Body of pancreas (tissue), 4 donors: ENCODE measurements around the gene C10orf90. TPM values are rescaled to one million over a fixed set of nuclear protein-coding genes. Genes with fewer than 3 reads are reported as not detected.

Experiments used
- ATAC-seq: fragments of 150-250 bp; one replicate; pipeline ENCODE4 v1.9.1; 2016
- DNase-seq, 4 donors: peaks; one replicate each; pipeline ENCODE4 v3.0.0-alpha.2; 2019
- H3K27ac ChIP-seq, 4 donors: fragments of 200-600 bp; sonication (generic); 1 replicate in 3 of 4; 2 replicates in 1 of 4; pipeline versions ENCODE4 v1.5.1 to v1.6.1; 2016 to 2019; ENCODE audit warnings: mild to moderate bottlenecking in 1 of 4, mixed read lengths in 1 of 4, moderate library complexity in 1 of 4
- H3K27me3 ChIP-seq, 2 donors: fragments of 200-600 bp; sonication (generic); one replicate each; pipeline ENCODE4 v1.6.0; 2016; ENCODE audit warnings: mild to moderate bottlenecking in 1 of 2
- H3K36me3 ChIP-seq, 2 donors: fragments of 200-600 bp; sonication (generic); replicated peaks in 1 of 2; 2 replicates each; pipeline ENCODE4 v1.5.1; 2016; ENCODE audit warnings: low read depth in 2 of 2; ENCODE audit not compliant: insufficient read depth in 1 of 2
- H3K4me1 ChIP-seq: fragments of 200-600 bp; sonication (generic); one replicate; pipeline ENCODE4 v1.6.0; 2016
- H3K4me3 ChIP-seq, 2 donors: fragments of 200-600 bp; sonication (generic); 1 replicate in 1 of 2; 2 replicates in 1 of 2; pipeline ENCODE4 v1.5.1; 2016 to 2019
- H3K9me3 ChIP-seq, 3 donors: fragments of 200-600 bp; sonication (generic); 1 replicate in 2 of 3; 2 replicates in 1 of 3; pipeline ENCODE4 v1.5.1; 2016
- POLR2A ChIP-seq, 3 donors: fragments of 450-650 bp; IDR thresholded peaks; one replicate each; pipeline ENCODE4 v1.6.1; 2016; ENCODE audit warnings: antibody characterized with exemption in 3 of 3, mild to moderate bottlenecking in 2 of 3
- WGBS, 2 donors: methylation state at CpG; one replicate each; pipeline ENCODE4 v1.1.5; 2017; 5-methylcytosine and 5-hydroxymethylcytosine counted together
- intact Hi-C: fragments of 100-400 bp; cut with DNase I; formaldehyde crosslinking; loops from one replicate; pipeline ENCODE4 v1.15.1; 2023
- total RNA-seq, 2 donors: library from RNA; depleted of rRNA; stranded (reverse); fragments of >200 nt; gene quantifications; one replicate each; pipeline ENCODE4 v1.1.0, GENCODE V29; 2016
- TF ChIP-seq, protein P1 (sequence below), 7 experiments: fragments of 450-650 bp in 4 of 7; fragments of 200-600 bp in 3 of 7; sonication (generic) in 3 of 7; IDR thresholded peaks; one replicate each; pipeline ENCODE4 v1.5.1; 2016 to 2019; ENCODE audit warnings: antibody characterized with exemption in 7 of 7

C10orf90 gene
- total RNA-seq, 2 donors from 2014 or later: not detected

DNA sequence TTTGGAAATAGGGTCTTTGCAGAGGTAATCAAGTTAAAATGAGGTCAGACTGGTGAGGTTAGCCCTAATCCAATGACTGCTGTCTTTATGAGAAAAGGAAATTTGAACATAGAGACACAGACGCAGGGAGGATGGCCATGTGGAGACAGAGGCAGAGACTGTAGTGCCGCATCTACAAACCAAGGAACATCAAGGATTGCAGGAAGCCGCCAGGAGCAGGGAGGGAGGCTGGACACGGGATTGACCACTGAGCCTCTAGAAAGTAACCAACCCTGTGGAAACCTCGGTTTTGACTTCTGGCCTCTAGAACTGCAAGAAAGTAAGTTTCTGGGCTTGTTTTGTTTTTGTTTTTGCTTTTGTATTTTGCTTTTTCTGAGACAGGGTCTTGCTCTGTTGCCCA is 213.9 kb downstream of the C10orf90 start:
- H3K4me1 ChIP-seq: no peaks in the 10 kb centered on the region
- no peaks in the 10 kb centered on the region for H3K36me3 ChIP-seq
- no peak overlapping the region for H3K27ac ChIP-seq
- H3K27me3 ChIP-seq: no peaks in the 10 kb centered on the region
- TF ChIP-seq, protein P1, sequence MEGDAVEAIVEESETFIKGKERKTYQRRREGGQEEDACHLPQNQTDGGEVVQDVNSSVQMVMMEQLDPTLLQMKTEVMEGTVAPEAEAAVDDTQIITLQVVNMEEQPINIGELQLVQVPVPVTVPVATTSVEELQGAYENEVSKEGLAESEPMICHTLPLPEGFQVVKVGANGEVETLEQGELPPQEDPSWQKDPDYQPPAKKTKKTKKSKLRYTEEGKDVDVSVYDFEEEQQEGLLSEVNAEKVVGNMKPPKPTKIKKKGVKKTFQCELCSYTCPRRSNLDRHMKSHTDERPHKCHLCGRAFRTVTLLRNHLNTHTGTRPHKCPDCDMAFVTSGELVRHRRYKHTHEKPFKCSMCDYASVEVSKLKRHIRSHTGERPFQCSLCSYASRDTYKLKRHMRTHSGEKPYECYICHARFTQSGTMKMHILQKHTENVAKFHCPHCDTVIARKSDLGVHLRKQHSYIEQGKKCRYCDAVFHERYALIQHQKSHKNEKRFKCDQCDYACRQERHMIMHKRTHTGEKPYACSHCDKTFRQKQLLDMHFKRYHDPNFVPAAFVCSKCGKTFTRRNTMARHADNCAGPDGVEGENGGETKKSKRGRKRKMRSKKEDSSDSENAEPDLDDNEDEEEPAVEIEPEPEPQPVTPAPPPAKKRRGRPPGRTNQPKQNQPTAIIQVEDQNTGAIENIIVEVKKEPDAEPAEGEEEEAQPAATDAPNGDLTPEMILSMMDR (IDR thresholded peaks at IDR 0.05): no peak
- no peak for TF ChIP-seq POLR2A (IDR thresholded peaks at IDR 0.05)
- ATAC-seq (no peak), DNase-seq (no peak)
- H3K4me3 ChIP-seq: no peak overlapping the region
- intact Hi-C loops: no loop called here
- WGBS, 2 donors: 84 to 91% methylated on average over 5 of the region's 5 CpGs
- no peaks in the 10 kb centered on the region for H3K9me3 ChIP-seq

DNA sequence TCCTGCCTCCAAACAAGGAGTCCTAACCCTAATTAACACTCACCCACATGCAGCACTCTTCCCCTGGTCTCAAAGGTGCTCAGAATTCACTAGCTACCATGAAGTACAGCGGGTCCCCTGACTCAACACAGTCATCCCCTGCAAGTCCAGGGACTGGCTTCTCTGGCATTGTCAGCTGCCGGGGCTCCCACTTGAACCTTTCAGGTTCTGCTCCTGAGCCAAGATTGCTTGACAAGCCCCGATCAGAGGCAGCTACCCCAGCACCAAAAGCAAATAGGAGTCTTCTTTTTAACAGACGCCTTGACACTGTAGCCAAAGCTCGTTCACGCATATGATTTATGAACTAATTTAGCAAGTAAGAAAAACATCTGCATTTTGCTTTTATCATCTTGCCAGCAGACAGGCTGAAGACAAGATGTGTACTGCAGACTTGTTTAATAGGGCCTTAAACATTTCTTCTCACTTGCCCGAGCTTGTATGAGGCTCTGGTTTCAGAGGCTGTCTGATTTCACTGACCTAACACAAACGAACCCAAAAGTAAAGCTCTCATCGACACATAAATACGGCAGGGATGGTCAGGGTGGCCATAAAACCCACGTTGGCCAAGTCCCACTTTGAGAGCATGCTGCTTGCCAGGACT is 214.6 kb downstream of the C10orf90 start:
- no peaks in the 10 kb centered on the region for H3K27me3 ChIP-seq
- 57 to 69% methylated on average over 11 of the region's 11 CpGs for WGBS, 2 donors
- no peak for TF ChIP-seq POLR2A (IDR thresholded peaks at IDR 0.05)
- H3K4me3 ChIP-seq: no peak overlapping the region
- H3K36me3 ChIP-seq: no peaks in the 10 kb centered on the region
- no peak for ATAC-seq
- no peaks in the 10 kb centered on the region for H3K4me1 ChIP-seq
- intact Hi-C loops: no loop called here
- DNase-seq: no peak
- no peaks in the 10 kb centered on the region for H3K9me3 ChIP-seq
- no peak overlapping the region for H3K27ac ChIP-seq

DNA sequence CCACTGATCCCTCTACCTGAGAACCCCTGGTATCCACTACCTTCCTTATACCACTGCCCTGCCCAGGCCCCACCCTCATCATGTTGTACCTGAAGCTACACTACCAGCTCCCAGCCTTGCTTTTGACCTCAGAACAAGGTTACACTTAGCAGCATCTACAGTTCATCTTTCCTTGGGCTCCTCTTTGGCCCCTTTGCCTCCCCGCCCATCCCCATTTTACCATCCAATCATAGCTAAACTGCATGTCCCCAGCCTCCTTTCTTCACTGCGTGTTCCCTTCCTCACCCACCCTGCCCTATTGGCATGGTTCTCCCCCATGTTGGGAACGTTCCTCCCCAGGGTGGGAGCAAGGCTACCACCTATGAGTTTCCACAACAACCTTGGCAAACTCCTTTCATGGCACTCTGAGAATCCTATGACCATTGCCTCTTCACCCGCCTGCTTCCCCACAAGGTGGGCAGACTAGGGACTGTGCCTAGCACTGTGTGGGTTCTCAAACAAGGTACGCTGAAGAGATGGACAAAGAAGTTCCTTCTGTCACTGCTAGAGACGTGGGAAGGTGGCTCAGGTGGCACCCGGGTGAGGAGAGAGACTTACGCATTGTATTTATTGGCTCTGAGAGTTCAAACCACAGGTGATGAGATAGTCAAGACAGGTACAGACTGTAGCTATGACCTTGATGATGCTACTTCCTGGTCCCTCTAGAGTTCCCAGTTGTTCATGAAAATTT is 215.3 kb downstream of the C10orf90 start:
- Histone ChIP-seq H3K27ac (no peak overlapping the region), H3K4me3 (no peak overlapping the region), H3K27me3 (no peaks in the 10 kb centered on the region), H3K4me1 (no peaks in the 10 kb centered on the region), H3K9me3 (no peaks in the 10 kb centered on the region), H3K36me3 (no peaks in the 10 kb centered on the region)
- DNase-seq (no peak), ATAC-seq (no peak)
- WGBS, 2 donors: 81 to 85% methylated on average over 8 of the region's 8 CpGs
- TF ChIP-seq POLR2A (IDR thresholded peaks at IDR 0.05): no peak
- TF ChIP-seq, protein P1 (IDR thresholded peaks at IDR 0.05): no peak
- intact Hi-C loops: no loop called here

DNA sequence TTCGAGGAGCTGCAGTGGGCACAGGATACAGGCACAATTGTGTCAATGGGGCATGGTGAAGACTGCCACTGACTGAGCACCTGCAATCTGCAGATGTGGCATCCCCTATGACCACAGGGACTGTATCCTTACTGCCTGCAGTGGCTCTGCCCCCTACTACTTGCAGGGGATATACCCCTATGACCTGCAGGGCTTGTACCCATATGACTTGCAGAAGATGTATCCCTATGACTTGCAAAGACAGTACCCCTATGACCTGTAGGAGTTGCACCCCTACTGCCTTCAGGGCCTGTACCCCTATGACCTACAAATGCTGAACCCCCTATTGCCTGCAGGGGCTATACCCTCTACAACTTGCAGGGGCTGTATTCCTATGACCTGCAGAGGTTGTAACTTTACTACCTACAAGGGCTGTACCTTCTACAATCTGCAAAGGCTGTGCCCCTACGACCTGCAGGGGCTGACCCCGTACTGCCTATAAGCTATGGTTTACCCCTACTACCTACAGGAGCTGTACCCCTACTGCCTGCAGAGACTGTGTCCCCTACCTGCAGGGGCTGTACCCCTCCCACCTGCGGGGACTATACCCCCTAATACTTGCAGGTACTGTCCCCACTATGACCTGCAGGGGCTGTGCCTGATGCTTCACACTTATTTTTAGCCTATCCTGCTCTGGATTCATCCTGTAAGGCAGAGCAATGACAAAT is 216.3 kb downstream of the C10orf90 start:
- no peak for ATAC-seq
- Histone ChIP-seq H3K4me1 (no peaks in the 10 kb centered on the region), H3K4me3 (no peak overlapping the region), H3K36me3 (no peaks in the 10 kb centered on the region), H3K27ac (no peak overlapping the region), H3K27me3 (no peaks in the 10 kb centered on the region), H3K9me3 (no peaks in the 10 kb centered on the region)
- no peak for DNase-seq
- no peak for TF ChIP-seq POLR2A (IDR thresholded peaks at IDR 0.05)
- TF ChIP-seq, protein P1 (IDR thresholded peaks at IDR 0.05): no peak
- intact Hi-C loops: no loop called here
- WGBS, 2 donors: 66 to 73% methylated on average over 4 of the region's 4 CpGs

DNA sequence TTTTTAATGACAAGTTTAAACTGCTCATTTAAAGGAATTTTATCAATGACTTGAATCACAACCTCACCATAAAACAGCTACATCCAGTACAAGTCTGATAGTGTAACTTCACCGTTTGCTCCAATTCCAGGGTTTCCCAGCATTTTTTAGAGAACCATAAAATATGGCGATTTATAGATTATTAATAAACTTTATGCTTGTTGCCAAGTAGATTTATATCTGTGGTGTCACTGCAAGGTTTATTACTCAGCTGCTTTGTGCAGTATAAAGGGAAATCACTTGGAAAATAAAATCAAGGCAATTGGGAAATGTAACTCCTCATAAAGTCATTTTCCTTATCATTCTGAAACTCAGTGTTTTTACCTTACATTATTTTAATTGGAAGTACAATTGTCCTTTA is 218.2 kb downstream of the C10orf90 start:
- 60 to 61% methylated on average over 2 of the region's 2 CpGs for WGBS, 2 donors
- Histone ChIP-seq H3K9me3 (no peaks in the 10 kb centered on the region), H3K36me3 (no peaks in the 10 kb centered on the region), H3K27me3 (no peaks in the 10 kb centered on the region), H3K27ac (no peak overlapping the region), H3K4me3 (no peak overlapping the region), H3K4me1 (no peaks in the 10 kb centered on the region)
- ATAC-seq (no peak), DNase-seq (no peak)
- no peak for TF ChIP-seq POLR2A (IDR thresholded peaks at IDR 0.05)
- TF ChIP-seq, protein P1 (IDR thresholded peaks at IDR 0.05): no peak
- intact Hi-C loops: no loop called here
